LNCaP clone FGC (cell line): ENCODE measurements around the gene HMSD.

Experiments
- DNase-seq: peaks from one replicate; pipeline ENCODE4 v3.0.0-alpha.2; 2011; ENCODE audit warnings: low read depth
- H3K4me3 ChIP-seq: 2 replicates; pipeline ENCODE4 v1.5.1; 2011; ENCODE audit warnings: mild to moderate bottlenecking, low read depth, low read length, control low read depth
- TF ChIP-seq, protein P1 (sequence below): IDR thresholded peaks from 2 replicates; pipeline ENCODE4 v1.5.1; 2012; ENCODE audit warnings: mild to moderate bottlenecking; ENCODE audit not compliant: control insufficient read depth, insufficient read depth; ENCODE audit errors: extremely low read depth

The HMSD gene

DNA sequence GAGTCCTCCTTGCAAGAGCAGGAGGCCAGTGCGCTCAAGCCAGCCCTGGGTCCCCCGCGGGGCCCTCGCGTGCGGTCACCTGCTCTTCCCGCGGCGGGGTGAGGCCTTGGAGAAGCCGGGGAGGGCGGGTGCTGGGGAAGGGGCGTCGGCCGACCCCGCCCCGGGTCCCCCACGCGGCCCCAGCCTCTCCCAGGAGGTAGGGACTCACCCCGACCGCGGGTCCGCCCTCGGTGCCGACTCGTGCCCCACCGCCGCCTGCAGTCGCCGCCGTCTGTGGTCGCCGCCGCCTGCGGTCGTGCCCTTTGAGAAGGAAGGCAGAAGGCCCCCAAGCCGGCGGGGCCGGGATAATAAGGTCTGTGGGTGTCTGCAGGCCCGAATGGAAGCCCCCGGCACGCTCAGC lies 53.5 kb downstream of the HMSD start:
- no peak overlapping the region for H3K4me3 ChIP-seq
- TF ChIP-seq, protein P1, sequence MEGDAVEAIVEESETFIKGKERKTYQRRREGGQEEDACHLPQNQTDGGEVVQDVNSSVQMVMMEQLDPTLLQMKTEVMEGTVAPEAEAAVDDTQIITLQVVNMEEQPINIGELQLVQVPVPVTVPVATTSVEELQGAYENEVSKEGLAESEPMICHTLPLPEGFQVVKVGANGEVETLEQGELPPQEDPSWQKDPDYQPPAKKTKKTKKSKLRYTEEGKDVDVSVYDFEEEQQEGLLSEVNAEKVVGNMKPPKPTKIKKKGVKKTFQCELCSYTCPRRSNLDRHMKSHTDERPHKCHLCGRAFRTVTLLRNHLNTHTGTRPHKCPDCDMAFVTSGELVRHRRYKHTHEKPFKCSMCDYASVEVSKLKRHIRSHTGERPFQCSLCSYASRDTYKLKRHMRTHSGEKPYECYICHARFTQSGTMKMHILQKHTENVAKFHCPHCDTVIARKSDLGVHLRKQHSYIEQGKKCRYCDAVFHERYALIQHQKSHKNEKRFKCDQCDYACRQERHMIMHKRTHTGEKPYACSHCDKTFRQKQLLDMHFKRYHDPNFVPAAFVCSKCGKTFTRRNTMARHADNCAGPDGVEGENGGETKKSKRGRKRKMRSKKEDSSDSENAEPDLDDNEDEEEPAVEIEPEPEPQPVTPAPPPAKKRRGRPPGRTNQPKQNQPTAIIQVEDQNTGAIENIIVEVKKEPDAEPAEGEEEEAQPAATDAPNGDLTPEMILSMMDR: no peak
- no peak for DNase-seq

- no peak for DNase-seq
- no peak overlapping the region for H3K4me3 ChIP-seq
- TF ChIP-seq, protein P1: no peak
These were observed 60.2 kb downstream of the HMSD start for GRCh38 chr18:64009305-64009704.
